ENCODE results near the gene JARID2. TPM values are rescaled to one million over a fixed set of nuclear protein-coding genes. Genes with fewer than 3 reads are reported as not detected.

The JARID2 gene
- total and polyA plus RNA-seq, 2 of the 13 experiments (the other 11 are each of a cell fraction or from before 2014, with no cell fraction given), result 7.5 to 10.3 TPM

DNA sequence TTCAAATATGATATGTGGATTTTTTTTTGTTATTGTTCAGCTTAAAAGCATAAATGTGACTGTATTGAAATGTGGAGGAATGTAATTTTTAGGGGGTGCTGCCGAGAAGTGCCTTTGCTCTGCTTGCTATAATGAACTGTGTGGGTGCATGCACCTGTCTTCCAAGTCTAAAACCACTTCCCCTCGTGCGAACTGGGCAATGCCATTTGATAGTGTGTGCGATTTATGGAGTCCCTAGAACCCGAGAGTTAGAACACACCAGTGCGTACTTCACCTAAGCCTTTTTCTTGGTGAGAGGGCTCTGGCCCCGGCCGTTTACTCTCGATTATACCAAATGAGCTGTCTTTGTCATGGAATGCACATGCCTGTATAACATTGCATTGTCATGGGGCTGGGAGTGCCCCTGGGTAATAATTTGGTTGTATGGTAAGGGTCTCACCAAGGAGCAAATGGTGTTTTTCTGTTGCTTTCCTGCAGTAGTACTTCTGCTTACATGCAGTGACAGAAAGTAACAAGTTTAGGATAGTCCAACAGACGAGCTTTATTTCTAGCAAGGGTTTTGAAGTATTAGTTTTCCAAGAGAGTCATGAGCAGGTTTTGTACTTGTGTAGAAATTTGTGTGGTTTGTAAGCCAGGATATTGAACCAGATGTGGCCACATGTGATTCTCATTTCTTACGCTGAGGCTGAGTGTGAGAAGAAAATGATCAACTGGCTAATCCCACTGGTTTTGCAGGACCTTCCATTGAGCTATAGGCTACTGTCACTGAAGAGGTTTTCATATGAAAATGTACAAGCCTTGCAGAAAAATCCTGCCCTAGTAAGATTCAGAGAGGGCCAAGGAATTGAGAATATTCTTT is 244.6 kb downstream of the JARID2 start:
- DNase-seq (ENCODE audit: low spot score) (no peak), FAIRE-seq (no peak), ATAC-seq (no peak)
- Histone ChIP-seq H4K20me1 (ENCODE audit: insufficient read depth, low read length) (peaks cover 4% of the 10 kb centered on the region; the same call in 1 of the 2 replicates), H3K27me3 (ENCODE audit: control insufficient read depth in 1 of 2, insufficient read depth in 2 of 2, low read length in 2 of 2) (no peaks in the 10 kb centered on the region), H3K4me2 (ENCODE audit: low read depth, low read length) (no peak overlapping the region), H3K79me2 (ENCODE audit: insufficient read depth, low read length) (no peaks in the 10 kb centered on the region), H3K36me3 (replicated peaks in 1 of 2; ENCODE audit: control insufficient read depth in 1 of 2, insufficient read depth in 2 of 2, low read length in 2 of 2) (peaks cover 16 to 37% of the 10 kb centered on the region in 2 experiments), H3K4me1 (ENCODE audit: insufficient read depth, low read length) (peaks cover 28% of the 10 kb centered on the region), H3K27ac (ENCODE audit: extremely low read length, insufficient read depth, low read length) (no peak overlapping the region), H3K9me3 (ENCODE audit: low read length) (no peaks in the 10 kb centered on the region), H3K9ac (ENCODE audit: insufficient read depth, low read depth, low read length) (no peak overlapping the region), H3K4me3 (replicated peaks in 1 of 3; ENCODE audit: insufficient read depth in 1 of 3, low read depth in 2 of 3, low read length in 3 of 3) (no peak overlapping the region), H2AFZ (ENCODE audit: low read length) (no peak overlapping the region)
- TF ChIP-seq ZFYVE20 (CRISPR knock-in tag; IDR thresholded peaks at IDR 0.05; ENCODE audit: borderline replicate concordance, low read depth), result no peak
- TF ChIP-seq HNF4G (IDR thresholded peaks at IDR 0.05; ENCODE audit: borderline replicate concordance, low read depth, low read length), result no peak
- no peak for TF ChIP-seq HNF4G (CRISPR knock-in tag; IDR thresholded peaks at IDR 0.05; ENCODE audit: borderline replicate concordance, low read depth)
- TF ChIP-seq MYNN (CRISPR knock-in tag; IDR thresholded peaks at IDR 0.05; ENCODE audit: low read depth), result no peak
- TF ChIP-seq, protein P1, sequence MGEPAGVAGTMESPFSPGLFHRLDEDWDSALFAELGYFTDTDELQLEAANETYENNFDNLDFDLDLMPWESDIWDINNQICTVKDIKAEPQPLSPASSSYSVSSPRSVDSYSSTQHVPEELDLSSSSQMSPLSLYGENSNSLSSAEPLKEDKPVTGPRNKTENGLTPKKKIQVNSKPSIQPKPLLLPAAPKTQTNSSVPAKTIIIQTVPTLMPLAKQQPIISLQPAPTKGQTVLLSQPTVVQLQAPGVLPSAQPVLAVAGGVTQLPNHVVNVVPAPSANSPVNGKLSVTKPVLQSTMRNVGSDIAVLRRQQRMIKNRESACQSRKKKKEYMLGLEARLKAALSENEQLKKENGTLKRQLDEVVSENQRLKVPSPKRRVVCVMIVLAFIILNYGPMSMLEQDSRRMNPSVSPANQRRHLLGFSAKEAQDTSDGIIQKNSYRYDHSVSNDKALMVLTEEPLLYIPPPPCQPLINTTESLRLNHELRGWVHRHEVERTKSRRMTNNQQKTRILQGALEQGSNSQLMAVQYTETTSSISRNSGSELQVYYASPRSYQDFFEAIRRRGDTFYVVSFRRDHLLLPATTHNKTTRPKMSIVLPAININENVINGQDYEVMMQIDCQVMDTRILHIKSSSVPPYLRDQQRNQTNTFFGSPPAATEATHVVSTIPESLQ (CRISPR knock-in tag; conservative IDR thresholded peaks at IDR 0.05), result no peak
- TF ChIP-seq KLF11 (CRISPR knock-in tag; IDR thresholded peaks at IDR 0.05), result no peak
- no peak for TF ChIP-seq NFIB (CRISPR knock-in tag; IDR thresholded peaks at IDR 0.05; ENCODE audit: borderline replicate concordance)
- TF ChIP-seq ZNF75D (CRISPR knock-in tag; IDR thresholded peaks at IDR 0.05; ENCODE audit: borderline replicate concordance), result no peak
- TF ChIP-seq ZNF569 (CRISPR knock-in tag; IDR thresholded peaks at IDR 0.05; ENCODE audit: borderline replicate concordance), result no peak
- no peak for TF ChIP-seq SOX6 (IDR thresholded peaks at IDR 0.05)
- no peak for TF ChIP-seq SOX6 (CRISPR knock-in tag; IDR thresholded peaks at IDR 0.05)
- no peak for TF ChIP-seq RARA (CRISPR knock-in tag; IDR thresholded peaks at IDR 0.05)
- TF ChIP-seq ARNTL (CRISPR knock-in tag; IDR thresholded peaks at IDR 0.05), result no peak
- TF ChIP-seq RFX3 (CRISPR knock-in tag; IDR thresholded peaks at IDR 0.05), result no peak
- no peak for TF ChIP-seq ZNF644 (CRISPR knock-in tag; IDR thresholded peaks at IDR 0.05; ENCODE audit: low read depth)
- 96% methylated on average over 11 of the region's 11 CpGs for whole genome bisulfite sequencing (ENCODE audit: low lambda C conversion rate)
- intact Hi-C loops (cut with micrococcal nuclease; ENCODE audit: unreplicated experiment) (loop anchor here (2.0 to 5.0 kb wide), 3 partner anchors 58 to 1278 kb away; no protein-coding TSS in a partner anchor), in situ Hi-C loops (cut with HindIII; ENCODE audit: extremely low pct_ligation_motif_present, low pct_unique_long_range_greater_than_20kb) (loop anchor here (25.0 kb wide), 1 partner anchor 1278 kb away; no protein-coding TSS in a partner anchor)
- no TSS peak for BruUV-seq (replicated peaks)
- ChIA-PET CTCF (ENCODE audit: low intra/inter-chr PET ratio, low total read pairs) (interaction anchor here (2.1 kb wide), 1 partner anchor 133 kb away, joined by 7 read pairs; no protein-coding TSS in a partner anchor), POLR2A (no interaction called here)

Measured in HepG2 (cell line).